ENCODE data around the gene ARHGAP26. TPM values are rescaled to one million over a fixed set of nuclear protein-coding genes. Genes with fewer than 3 reads are reported as not detected.

ARHGAP26 gene
- total RNA-seq, 1 donor, result 7.6 TPM

DNA sequence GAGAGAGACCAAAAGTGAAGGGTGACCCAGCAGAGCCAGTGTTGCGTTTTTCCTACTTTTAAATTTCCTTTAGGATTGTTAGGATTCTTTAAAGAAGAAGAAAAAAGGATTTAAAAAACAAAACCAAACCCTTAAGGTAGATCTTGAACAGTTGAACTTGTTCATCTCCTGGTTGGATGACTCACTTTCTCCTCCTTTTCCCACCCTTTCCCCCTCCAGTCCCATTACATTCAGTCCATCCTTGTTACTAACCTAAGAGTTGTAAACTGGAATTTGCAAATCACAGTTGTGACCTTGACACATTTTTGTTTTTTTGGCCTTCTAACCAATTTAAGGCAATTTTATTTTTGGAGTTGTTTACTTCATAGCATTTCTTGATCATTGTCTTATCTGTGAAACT lies 289.2 kb downstream of the ARHGAP26 start:
- Histone ChIP-seq H3K27me3 (ENCODE audit: insufficient read depth, low read length) (no peaks in the 10 kb centered on the region), H3K79me2 (ENCODE audit: insufficient read depth, low read length) (no peaks in the 10 kb centered on the region), H3K4me2 (ENCODE audit: insufficient read depth, low read length) (peak overlapping the region; percentile 8), H4K20me1 (ENCODE audit: insufficient read depth, low read length) (no peaks in the 10 kb centered on the region), H3K36me3 (ENCODE audit: insufficient read depth, low read length) (no peaks in the 10 kb centered on the region), H2AFZ (ENCODE audit: low read length) (peak overlapping the region; percentile 21), H3K4me1 (ENCODE audit: insufficient read depth, low read length) (peaks cover 78% of the 10 kb centered on the region), H3K9me3 (ENCODE audit: low read depth, low read length) (no peaks in the 10 kb centered on the region), H3K4me3 (ENCODE audit: insufficient read depth, low read length) (no peak overlapping the region), H3K27ac (ENCODE audit: low read depth, low read length) (peak overlapping the region; percentile 87)
- TF ChIP-seq, protein P1, sequence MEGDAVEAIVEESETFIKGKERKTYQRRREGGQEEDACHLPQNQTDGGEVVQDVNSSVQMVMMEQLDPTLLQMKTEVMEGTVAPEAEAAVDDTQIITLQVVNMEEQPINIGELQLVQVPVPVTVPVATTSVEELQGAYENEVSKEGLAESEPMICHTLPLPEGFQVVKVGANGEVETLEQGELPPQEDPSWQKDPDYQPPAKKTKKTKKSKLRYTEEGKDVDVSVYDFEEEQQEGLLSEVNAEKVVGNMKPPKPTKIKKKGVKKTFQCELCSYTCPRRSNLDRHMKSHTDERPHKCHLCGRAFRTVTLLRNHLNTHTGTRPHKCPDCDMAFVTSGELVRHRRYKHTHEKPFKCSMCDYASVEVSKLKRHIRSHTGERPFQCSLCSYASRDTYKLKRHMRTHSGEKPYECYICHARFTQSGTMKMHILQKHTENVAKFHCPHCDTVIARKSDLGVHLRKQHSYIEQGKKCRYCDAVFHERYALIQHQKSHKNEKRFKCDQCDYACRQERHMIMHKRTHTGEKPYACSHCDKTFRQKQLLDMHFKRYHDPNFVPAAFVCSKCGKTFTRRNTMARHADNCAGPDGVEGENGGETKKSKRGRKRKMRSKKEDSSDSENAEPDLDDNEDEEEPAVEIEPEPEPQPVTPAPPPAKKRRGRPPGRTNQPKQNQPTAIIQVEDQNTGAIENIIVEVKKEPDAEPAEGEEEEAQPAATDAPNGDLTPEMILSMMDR (IDR thresholded peaks at IDR 0.05; ENCODE audit: extremely low read depth, low read depth, low read length), result no peak
- DNase-seq (ENCODE audit: insufficient read length, low spot score, missing footprints), result no peak

- Histone ChIP-seq H3K4me1 (ENCODE audit: insufficient read depth, low read length) (peaks cover 78% of the 10 kb centered on the region), H3K27ac (ENCODE audit: low read depth, low read length) (peak overlapping the region; percentile 87), H3K79me2 (ENCODE audit: insufficient read depth, low read length) (no peaks in the 10 kb centered on the region), H3K4me2 (ENCODE audit: insufficient read depth, low read length) (peak overlapping the region; percentile 39), H3K27me3 (ENCODE audit: insufficient read depth, low read length) (no peaks in the 10 kb centered on the region), H4K20me1 (ENCODE audit: insufficient read depth, low read length) (no peaks in the 10 kb centered on the region), H3K36me3 (ENCODE audit: insufficient read depth, low read length) (no peaks in the 10 kb centered on the region), H2AFZ (ENCODE audit: low read length) (peak overlapping the region; percentile 21), H3K4me3 (ENCODE audit: insufficient read depth, low read length) (no peak overlapping the region), H3K9me3 (ENCODE audit: low read depth, low read length) (no peaks in the 10 kb centered on the region)
- TF ChIP-seq, protein P1 (IDR thresholded peaks at IDR 0.05; ENCODE audit: extremely low read depth, low read depth, low read length), result no peak
- DNase-seq (ENCODE audit: insufficient read length, low spot score, missing footprints), result no peak
These were observed 290.0 kb downstream of the ARHGAP26 start for GRCh38 chr5:143059976-143060765.

DNA sequence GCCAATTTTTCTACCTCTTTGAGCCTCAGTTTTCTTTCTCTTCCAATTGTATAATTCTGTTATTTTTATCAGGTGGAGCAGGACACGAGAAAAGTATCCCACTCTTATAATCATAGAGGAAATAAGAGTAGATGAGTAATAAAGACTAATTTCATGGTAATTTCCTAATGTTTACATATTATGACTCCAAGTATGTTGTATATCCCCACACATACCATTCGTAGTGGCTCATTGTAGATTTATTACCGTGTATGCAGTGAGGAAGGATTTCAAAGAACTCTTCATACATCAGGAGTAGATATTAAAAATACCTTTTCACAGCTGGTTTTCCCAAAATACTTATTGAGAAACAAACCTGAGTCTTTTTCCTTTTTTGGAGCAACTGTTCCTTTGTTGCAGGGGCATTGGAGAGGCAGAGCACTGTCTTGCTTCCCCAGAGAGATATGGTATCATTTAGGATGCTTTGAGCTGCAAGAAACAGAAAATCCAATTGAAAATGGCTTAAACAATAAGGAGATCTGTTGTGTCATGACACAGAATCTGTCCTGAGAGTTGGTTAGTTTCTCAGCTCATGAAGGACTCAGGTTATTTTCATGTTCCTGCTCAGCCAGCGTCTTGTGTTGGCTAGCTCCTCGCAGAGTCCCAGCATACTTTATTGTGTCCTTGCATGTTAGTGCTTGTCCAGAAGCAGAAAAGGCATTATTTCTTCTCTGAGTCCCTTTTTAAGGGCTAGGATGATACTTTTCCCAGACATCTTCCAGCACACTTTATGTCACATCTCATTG lies 291.2 kb downstream of the ARHGAP26 start:
- H3K27ac ChIP-seq (ENCODE audit: low read depth, low read length), result peak overlapping the region; percentile 87
- H3K36me3 ChIP-seq (ENCODE audit: insufficient read depth, low read length), result no peaks in the 10 kb centered on the region
- no peak overlapping the region for H2AFZ ChIP-seq (ENCODE audit: low read length)
- no peaks in the 10 kb centered on the region for H3K79me2 ChIP-seq (ENCODE audit: insufficient read depth, low read length)
- no peaks in the 10 kb centered on the region for H3K27me3 ChIP-seq (ENCODE audit: insufficient read depth, low read length)
- no peaks in the 10 kb centered on the region for H4K20me1 ChIP-seq (ENCODE audit: insufficient read depth, low read length)
- H3K4me3 ChIP-seq (ENCODE audit: insufficient read depth, low read length), result no peak overlapping the region
- no peaks in the 10 kb centered on the region for H3K9me3 ChIP-seq (ENCODE audit: low read depth, low read length)
- TF ChIP-seq, protein P1 (IDR thresholded peaks at IDR 0.05; ENCODE audit: extremely low read depth, low read depth, low read length), result no peak
- peaks cover 78% of the 10 kb centered on the region for H3K4me1 ChIP-seq (ENCODE audit: insufficient read depth, low read length)
- peak overlapping the region; percentile 39 for H3K4me2 ChIP-seq (ENCODE audit: insufficient read depth, low read length)
- no peak for DNase-seq (ENCODE audit: insufficient read length, low spot score, missing footprints)

DNA sequence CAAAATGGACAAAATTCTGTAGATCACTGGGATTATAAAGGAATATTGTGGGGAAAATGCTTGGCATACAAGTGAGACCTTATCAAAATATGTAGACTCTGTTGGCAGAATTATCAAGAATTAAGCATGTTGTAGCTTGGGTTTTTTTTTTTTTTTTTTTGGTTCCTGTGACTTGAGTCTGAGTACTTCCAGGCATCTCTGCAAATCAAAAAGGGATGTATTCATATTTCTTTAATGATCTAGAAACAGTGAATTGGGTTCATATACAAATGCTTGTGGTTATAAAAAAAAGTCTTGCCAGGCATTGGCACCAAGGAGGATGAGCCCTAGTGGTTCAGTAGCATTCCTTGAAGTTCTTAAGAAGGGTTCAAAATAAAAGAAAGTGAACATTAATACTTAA lies 292.2 kb downstream of the ARHGAP26 start:
- no peaks in the 10 kb centered on the region for H3K27me3 ChIP-seq (ENCODE audit: insufficient read depth, low read length)
- peak overlapping the region; percentile 87 for H3K27ac ChIP-seq (ENCODE audit: low read depth, low read length)
- DNase-seq (ENCODE audit: insufficient read length, low spot score, missing footprints), result no peak
- TF ChIP-seq, protein P1 (IDR thresholded peaks at IDR 0.05; ENCODE audit: extremely low read depth, low read depth, low read length), result no peak
- H3K36me3 ChIP-seq (ENCODE audit: insufficient read depth, low read length), result no peaks in the 10 kb centered on the region
- H3K4me1 ChIP-seq (ENCODE audit: insufficient read depth, low read length), result peaks cover 83% of the 10 kb centered on the region
- no peak overlapping the region for H2AFZ ChIP-seq (ENCODE audit: low read length)
- H3K9me3 ChIP-seq (ENCODE audit: low read depth, low read length), result no peaks in the 10 kb centered on the region
- H3K4me2 ChIP-seq (ENCODE audit: insufficient read depth, low read length), result no peak overlapping the region
- no peaks in the 10 kb centered on the region for H4K20me1 ChIP-seq (ENCODE audit: insufficient read depth, low read length)
- H3K79me2 ChIP-seq (ENCODE audit: insufficient read depth, low read length), result no peaks in the 10 kb centered on the region
- no peak overlapping the region for H3K4me3 ChIP-seq (ENCODE audit: insufficient read depth, low read length)
